HepG2 (cell line): ENCODE data around the gene TOM1L2. TPM values are rescaled to one million over a fixed set of nuclear protein-coding genes. Genes with fewer than 3 reads are reported as not detected.

Experiments used
- IRX3 ChIP-seq: sonication (generic); formaldehyde crosslinking; IDR thresholded peaks from 2 replicates; pipeline ENCODE4 v1.8.1; 2023; ENCODE audit warnings: mild to moderate bottlenecking, low read depth, missing genetic modification reagents, borderline replicate concordance
- TBL1XR1 ChIP-seq: fragments of 150-350 bp; IDR thresholded peaks from 2 replicates; pipeline ENCODE4 v1.6.1; 2014; ENCODE audit warnings: borderline replicate concordance, low read length; ENCODE audit not compliant: partially characterized antibody
- TEAD3 ChIP-seq: optimal IDR thresholded peaks from 2 replicates; pipeline ENCODE3; 2016; ENCODE audit warnings: borderline replicate concordance
- ZBTB8A ChIP-seq: sonication (generic); formaldehyde crosslinking; IDR thresholded peaks from 2 replicates; pipeline ENCODE4 v1.4.0; 2020; ENCODE audit warnings: mild to moderate bottlenecking, low read depth, missing genetic modification reagents, borderline replicate concordance
- polyA plus RNA-seq, 8 experiments: library from polyadenylated mRNA; depleted of rRNA in 3 of 8; stranded (reverse) in 7 of 8; unstranded in 1 of 8; fragments of >200 nt; fragmentation: Illumina TruSeq in 4 of 8; extraction: Trizol in 4 of 8; gene quantifications; 2 replicates each; pipeline versions ENCODE4 v1.2.1 to v1.2.3, GENCODE V29; 2011 to 2016; ENCODE audit warnings: low read depth in 4 of 8, missing spikeins in 1 of 8, mixed read lengths in 1 of 8; ENCODE audit not compliant: insufficient read depth in 1 of 8
- total RNA-seq, 5 experiments: library from RNA; depleted of rRNA; stranded (reverse); fragments of >200 nt; fragmentation: Illumina TruSeq; extraction: Trizol; gene quantifications; 2 replicates each; pipeline ENCODE4 v1.2.3, GENCODE V29; 2016; ENCODE audit warnings: low read depth in 1 of 5
- TF ChIP-seq, protein P1 (sequence below): conservative IDR thresholded peaks from 2 replicates; pipeline ENCODE4 v1.6.1; 2018; ENCODE audit warnings: missing genetic modification reagents
- TF ChIP-seq, protein P2 (sequence below): sonication (generic); formaldehyde crosslinking; IDR thresholded peaks from 2 replicates; pipeline ENCODE4 v1.4.0; 2020; ENCODE audit warnings: mild to moderate bottlenecking, missing genetic modification reagents
- TF ChIP-seq, protein P3 (sequence below): sonication (generic); formaldehyde crosslinking; IDR thresholded peaks from 2 replicates; pipeline ENCODE4 v1.4.0; 2020; ENCODE audit warnings: missing genetic modification reagents; ENCODE audit errors: not compliant biosample characterization

Gene TOM1L2
- total and polyA plus RNA-seq, 2 of the 13 experiments (the other 11 are each of a cell fraction or from before 2014, with no cell fraction given): 4.7 to 7.4 TPM

DNA sequence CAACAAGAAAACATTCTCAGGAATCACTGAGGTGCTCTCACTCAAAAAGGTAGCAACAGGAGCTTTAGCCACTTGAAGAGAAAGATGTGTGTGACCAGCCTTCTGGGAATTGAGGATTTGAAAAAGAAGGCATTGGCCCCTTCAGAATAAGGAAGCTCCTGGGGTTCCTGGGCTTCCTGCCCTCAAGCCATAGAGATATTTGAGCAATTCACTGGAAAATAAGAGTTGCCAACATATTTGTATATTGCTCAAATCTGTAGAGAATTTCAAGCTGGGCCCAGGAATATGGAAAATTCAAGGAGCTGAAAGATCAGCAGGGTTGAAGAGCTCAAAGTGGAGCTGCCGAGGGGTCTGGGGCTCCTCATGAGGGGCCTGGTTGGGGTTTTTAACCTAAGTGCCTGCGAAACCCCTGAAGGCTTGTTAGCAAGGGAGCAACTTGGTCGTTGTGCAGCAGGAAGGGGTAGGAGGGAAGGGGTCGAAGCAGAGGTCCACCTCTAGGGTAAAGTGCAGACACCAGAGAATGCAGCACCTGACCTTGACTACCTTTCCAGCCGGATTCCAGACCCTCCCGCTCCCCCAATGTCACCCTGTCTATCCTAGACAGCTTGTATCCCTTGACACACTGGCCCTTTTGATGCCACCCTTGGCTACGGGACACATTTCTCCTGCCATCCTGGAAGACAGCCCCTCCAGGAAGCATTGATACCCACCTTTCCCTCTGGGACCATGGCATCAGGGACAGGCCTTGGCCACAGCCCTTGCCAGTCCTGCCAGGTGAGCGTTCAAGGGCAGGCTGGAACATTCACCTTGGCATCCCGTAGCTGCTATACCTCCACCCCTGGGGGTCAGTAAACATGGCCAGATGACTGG, 67.8 kb downstream of the TOM1L2 start (continued):
- TF ChIP-seq, protein P1, sequence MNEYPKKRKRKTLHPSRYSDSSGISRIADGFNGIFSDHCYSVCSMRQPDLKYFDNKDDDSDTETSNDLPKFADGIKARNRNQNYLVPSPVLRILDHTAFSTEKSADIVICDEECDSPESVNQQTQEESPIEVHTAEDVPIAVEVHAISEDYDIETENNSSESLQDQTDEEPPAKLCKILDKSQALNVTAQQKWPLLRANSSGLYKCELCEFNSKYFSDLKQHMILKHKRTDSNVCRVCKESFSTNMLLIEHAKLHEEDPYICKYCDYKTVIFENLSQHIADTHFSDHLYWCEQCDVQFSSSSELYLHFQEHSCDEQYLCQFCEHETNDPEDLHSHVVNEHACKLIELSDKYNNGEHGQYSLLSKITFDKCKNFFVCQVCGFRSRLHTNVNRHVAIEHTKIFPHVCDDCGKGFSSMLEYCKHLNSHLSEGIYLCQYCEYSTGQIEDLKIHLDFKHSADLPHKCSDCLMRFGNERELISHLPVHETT (CRISPR knock-in tag): no peak
- TF ChIP-seq ZBTB8A (CRISPR knock-in tag): no peak
- TF ChIP-seq TBL1XR1: peak; percentile 34
- TF ChIP-seq IRX3 (CRISPR knock-in tag): no peak
- TF ChIP-seq, protein P2, sequence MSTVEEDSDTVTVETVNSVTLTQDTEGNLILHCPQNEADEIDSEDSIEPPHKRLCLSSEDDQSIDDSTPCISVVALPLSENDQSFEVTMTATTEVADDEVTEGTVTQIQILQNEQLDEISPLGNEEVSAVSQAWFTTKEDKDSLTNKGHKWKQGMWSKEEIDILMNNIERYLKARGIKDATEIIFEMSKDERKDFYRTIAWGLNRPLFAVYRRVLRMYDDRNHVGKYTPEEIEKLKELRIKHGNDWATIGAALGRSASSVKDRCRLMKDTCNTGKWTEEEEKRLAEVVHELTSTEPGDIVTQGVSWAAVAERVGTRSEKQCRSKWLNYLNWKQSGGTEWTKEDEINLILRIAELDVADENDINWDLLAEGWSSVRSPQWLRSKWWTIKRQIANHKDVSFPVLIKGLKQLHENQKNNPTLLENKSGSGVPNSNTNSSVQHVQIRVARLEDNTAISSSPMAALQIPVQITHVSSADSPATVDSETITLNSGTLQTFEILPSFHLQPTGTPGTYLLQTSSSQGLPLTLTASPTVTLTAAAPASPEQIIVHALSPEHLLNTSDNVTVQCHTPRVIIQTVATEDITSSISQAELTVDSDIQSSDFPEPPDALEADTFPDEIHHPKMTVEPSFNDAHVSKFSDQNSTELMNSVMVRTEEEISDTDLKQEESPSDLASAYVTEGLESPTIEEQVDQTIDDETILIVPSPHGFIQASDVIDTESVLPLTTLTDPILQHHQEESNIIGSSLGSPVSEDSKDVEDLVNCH (CRISPR knock-in tag): no peak
- TF ChIP-seq, protein P3, sequence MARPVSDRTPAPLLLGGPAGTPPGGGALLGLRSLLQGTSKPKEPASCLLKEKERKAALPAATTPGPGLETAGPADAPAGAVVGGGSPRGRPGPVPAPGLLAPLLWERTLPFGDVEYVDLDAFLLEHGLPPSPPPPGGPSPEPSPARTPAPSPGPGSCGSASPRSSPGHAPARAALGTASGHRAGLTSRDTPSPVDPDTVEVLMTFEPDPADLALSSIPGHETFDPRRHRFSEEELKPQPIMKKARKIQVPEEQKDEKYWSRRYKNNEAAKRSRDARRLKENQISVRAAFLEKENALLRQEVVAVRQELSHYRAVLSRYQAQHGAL: no peak
- peak; percentile 40 for TF ChIP-seq TEAD3 (CRISPR knock-in tag)
